HepG2 (cell line): Measurements from ENCODE around the gene CAPZA2. TPM values are rescaled to one million over a fixed set of nuclear protein-coding genes. Genes with fewer than 3 reads are reported as not detected.

Experiments
- ATAC-seq: fragments of 200-7000 bp; cut with Tn5 transposase; 3 replicates; pipeline ENCODE4 v1.9.1; 2020; ENCODE audit warnings: mild to moderate bottlenecking, moderate library complexity
- BruUV-seq: library from RNA; stranded (reverse); fragments of 400-500 nt; replicated peaks from 2 replicates; lab custom pipeline; 2021; lab: Mats Ljungman, UMichigan
- CTCF ChIA-PET: fragments of 300-600 bp; formaldehyde crosslinking; extraction: SDS; loops from one replicate; lab custom pipeline; 2021; ENCODE audit warnings: low total read pairs, inconsistent platforms, low intra/inter-chr PET ratio; lab: Yijun Ruan, JAX
- POLR2A ChIA-PET: fragments of 350-600 bp; sonication (Branson Sonifier 250); formaldehyde crosslinking; loops from one replicate; lab custom pipeline; 2020; ENCODE audit warnings: antibody characterized with exemption, inconsistent platforms; lab: Yijun Ruan, JAX
- DNase-seq: peaks from one replicate; pipeline ENCODE4 v3.0.0-alpha.2; 2015; ENCODE audit warnings: low spot score
- FAIRE-seq: peaks from 3 replicates; lab custom pipeline; 2011; peaks lifted over from hg19 to GRCh38; lab: Jason Lieb, UNC
- H2AFZ ChIP-seq: one replicate; pipeline ENCODE4 v1.6.1; 2011; ENCODE audit warnings: low read length, inconsistent platforms
- H3K27ac ChIP-seq: fragments of 300-600 bp; 3 replicates; pipeline ENCODE4 v1.8.0; 2011; ENCODE audit warnings: mixed run types, mild to moderate bottlenecking, mixed read lengths, low read length, inconsistent platforms; ENCODE audit not compliant: insufficient read depth; ENCODE audit errors: extremely low read length
- H3K27me3 ChIP-seq, 2 experiments: fragments of 200-600 bp in 1 of 2; 2 replicates in 1 of 2; 3 replicates in 1 of 2; pipeline versions ENCODE4 v1.6.0 to v1.8.0; 2011; ENCODE audit warnings: low read length in 2 of 2, mild to moderate bottlenecking in 2 of 2, moderate library complexity in 2 of 2, inconsistent platforms in 1 of 2; ENCODE audit not compliant: insufficient read depth in 2 of 2, control insufficient read depth in 1 of 2
- H3K36me3 ChIP-seq, 2 experiments: fragments of 200-600 bp in 1 of 2; replicated peaks in 1 of 2; 2 replicates in 1 of 2; 3 replicates in 1 of 2; pipeline versions ENCODE4 v1.5.1 to v1.8.0; 2011; ENCODE audit warnings: low read length in 2 of 2, inconsistent platforms in 1 of 2; ENCODE audit not compliant: insufficient read depth in 2 of 2, control insufficient read depth in 1 of 2
- H3K4me1 ChIP-seq: 2 replicates; pipeline ENCODE4 v1.5.1; 2012; ENCODE audit warnings: low read length, inconsistent platforms; ENCODE audit not compliant: insufficient read depth
- H3K4me2 ChIP-seq: 2 replicates; pipeline ENCODE4 v1.6.0; 2011; ENCODE audit warnings: low read depth, low read length, inconsistent platforms
- H3K4me3 ChIP-seq, 3 experiments: fragments of 200-600 bp in 1 of 3; sonication (generic), shearing (Covaris generic) in 1 of 3; replicated peaks in 1 of 3; 2 replicates each; pipeline ENCODE4 v1.5.1; 2011 to 2016; ENCODE audit warnings: low read length in 3 of 3, inconsistent platforms in 2 of 3, low read depth in 2 of 3, mild to moderate bottlenecking in 2 of 3, control low read depth in 1 of 3, mixed read lengths in 1 of 3; ENCODE audit not compliant: insufficient read depth in 1 of 3
- H3K79me2 ChIP-seq: one replicate; pipeline ENCODE4 v1.6.1; 2011; ENCODE audit warnings: low read length, inconsistent platforms; ENCODE audit not compliant: insufficient read depth
- H3K9ac ChIP-seq: 2 replicates; pipeline ENCODE4 v1.6.0; 2011; ENCODE audit warnings: mild to moderate bottlenecking, low read depth, low read length, inconsistent platforms; ENCODE audit not compliant: insufficient read depth
- H3K9me3 ChIP-seq: 2 replicates; pipeline ENCODE4 v1.5.1; 2012; ENCODE audit warnings: mild to moderate bottlenecking, low read length
- H4K20me1 ChIP-seq: 2 replicates; pipeline ENCODE4 v1.6.0; 2011; ENCODE audit warnings: inconsistent platforms, mild to moderate bottlenecking, low read length, moderate library complexity; ENCODE audit not compliant: insufficient read depth
- CREBL2 ChIP-seq: sonication (generic); formaldehyde crosslinking; IDR thresholded peaks from 2 replicates; pipeline ENCODE4 v1.8.1; 2023; ENCODE audit warnings: missing genetic modification reagents, mild to moderate bottlenecking, borderline replicate concordance
- HIC2 ChIP-seq: sonication (generic); formaldehyde crosslinking; IDR thresholded peaks from 2 replicates; pipeline ENCODE4 v1.9.0; 2022; ENCODE audit warnings: low read depth, missing genetic modification reagents
- HOXA3 ChIP-seq: sonication (generic); formaldehyde crosslinking; IDR thresholded peaks from 2 replicates; pipeline ENCODE4 v1.5.0; 2020; ENCODE audit warnings: missing genetic modification reagents
- KLF9 ChIP-seq: IDR thresholded peaks from 2 replicates; pipeline ENCODE4 v1.6.1; 2016; ENCODE audit warnings: low read depth
- MAZ ChIP-seq, 2 experiments: sonication (generic) in 1 of 2; formaldehyde crosslinking in 1 of 2; IDR thresholded peaks; 2 replicates each; pipeline versions ENCODE4 v1.5.0 to v1.6.1; 2012 to 2020; ENCODE audit warnings: low read depth in 2 of 2, mild to moderate bottlenecking in 2 of 2, borderline replicate concordance in 1 of 2, improper control_type of control experiment in 1 of 2, low read length in 1 of 2, missing genetic modification reagents in 1 of 2, moderate library complexity in 1 of 2
- PAX8 ChIP-seq: sonication (generic); formaldehyde crosslinking; IDR thresholded peaks from 2 replicates; pipeline ENCODE4 v1.8.0; 2022; ENCODE audit warnings: mild to moderate bottlenecking, missing genetic modification reagents, borderline replicate concordance
- POLR2G ChIP-seq: fragments of 200-400 bp; formaldehyde crosslinking; IDR thresholded peaks from 2 replicates; pipeline ENCODE4 v1.6.1; 2018; ENCODE audit warnings: mild to moderate bottlenecking, low read depth, low read length, moderate library complexity
- TOE1 ChIP-seq: sonication (generic); formaldehyde crosslinking; IDR thresholded peaks from 2 replicates; pipeline ENCODE4 v1.4.0; 2020; ENCODE audit warnings: mild to moderate bottlenecking, missing genetic modification reagents
- ZNF136 ChIP-seq: sonication (generic); formaldehyde crosslinking; IDR thresholded peaks from 2 replicates; pipeline ENCODE4 v1.8.1; 2022; ENCODE audit warnings: low read depth, mild to moderate bottlenecking, moderate library complexity, missing genetic modification reagents
- ZNF207 ChIP-seq: fragments of 450-650 bp; IDR thresholded peaks from 2 replicates; pipeline ENCODE4 v1.6.1; 2016; ENCODE audit warnings: antibody characterized with exemption, borderline replicate concordance
- ZNF275 ChIP-seq: sonication (generic); formaldehyde crosslinking; IDR thresholded peaks from 2 replicates; pipeline ENCODE4 v1.8.0; 2022; ENCODE audit warnings: missing genetic modification reagents, mild to moderate bottlenecking, inconsistent platforms, borderline replicate concordance
- ZNF354B ChIP-seq: sonication (generic); formaldehyde crosslinking; IDR thresholded peaks from 2 replicates; pipeline ENCODE4 v1.8.0; 2022; ENCODE audit warnings: mild to moderate bottlenecking, missing genetic modification reagents
- ZNF720 ChIP-seq: sonication (generic); formaldehyde crosslinking; IDR thresholded peaks from 2 replicates; pipeline ENCODE4 v1.4.0; 2020; ENCODE audit warnings: missing genetic modification reagents
- in situ Hi-C: cut with HindIII; loops from 2 replicates; pipeline ENCODE4 v1.10.0; 2017; ENCODE audit warnings: low pct_unique_long_range_greater_than_20kb; ENCODE audit not compliant: extremely low pct_ligation_motif_present
- intact Hi-C: fragments of 100-400 bp; cut with micrococcal nuclease; formaldehyde crosslinking; loops from one replicate; pipeline ENCODE4 v1.10.0; 2022; ENCODE audit not compliant: unreplicated experiment
- polyA plus RNA-seq, 8 experiments: library from polyadenylated mRNA; depleted of rRNA in 3 of 8; stranded (reverse) in 7 of 8; unstranded in 1 of 8; fragments of >200 nt; fragmentation: Illumina TruSeq in 4 of 8; extraction: Trizol in 4 of 8; gene quantifications; 2 replicates each; pipeline versions ENCODE4 v1.2.1 to v1.2.3, GENCODE V29; 2011 to 2016; ENCODE audit warnings: low read depth in 4 of 8, missing spikeins in 1 of 8, mixed read lengths in 1 of 8; ENCODE audit not compliant: insufficient read depth in 1 of 8
- total RNA-seq, 5 experiments: library from RNA; depleted of rRNA; stranded (reverse); fragments of >200 nt; fragmentation: Illumina TruSeq; extraction: Trizol; gene quantifications; 2 replicates each; pipeline ENCODE4 v1.2.3, GENCODE V29; 2016; ENCODE audit warnings: low read depth in 1 of 5

CAPZA2 gene
- total and polyA plus RNA-seq, 2 of the 13 experiments (the other 11 are each of a cell fraction or from before 2014, with no cell fraction given): 38.4 to 199 TPM

GRCh38 chr7:116829041-116829440, 33.3 kb upstream of the CAPZA2 start (continued):
- no peak for TF ChIP-seq ZNF275
- TF ChIP-seq PAX8 (CRISPR knock-in tag): no peak
- no peak for TF ChIP-seq HIC2 (CRISPR knock-in tag)
- TF ChIP-seq ZNF136: no peak
- no peak for TF ChIP-seq ZNF354B
- TF ChIP-seq HOXA3 (CRISPR knock-in tag): no peak
- no peak for TF ChIP-seq KLF9 (CRISPR knock-in tag)
- TF ChIP-seq ZNF207: no peak

- no peak overlapping the region for H2AFZ ChIP-seq
- ChIA-PET CTCF (no interaction called here), POLR2A (no interaction called here)
- no peaks in the 10 kb centered on the region for H3K79me2 ChIP-seq
- H4K20me1 ChIP-seq: no peaks in the 10 kb centered on the region
- DNase-seq: no peak
- H3K36me3 ChIP-seq: no peaks in the 10 kb centered on the region
- H3K4me3 ChIP-seq: no peak overlapping the region
- intact Hi-C loops (no loop called here), in situ Hi-C loops (no loop called here)
- no peak for FAIRE-seq
- no peak overlapping the region for H3K27ac ChIP-seq
- H3K27me3 ChIP-seq: no peaks in the 10 kb centered on the region
- no peak overlapping the region for H3K9ac ChIP-seq
- BruUV-seq: no TSS peak
- H3K9me3 ChIP-seq: no peaks in the 10 kb centered on the region
- no peak overlapping the region for H3K4me2 ChIP-seq
- ATAC-seq: no peak
- peaks cover 2% of the 10 kb centered on the region for H3K4me1 ChIP-seq
- TF ChIP-seq TOE1 (CRISPR knock-in tag): no peak
- no peak for TF ChIP-seq MAZ (IDR thresholded peaks at IDR 0.05; ENCODE audit: borderline replicate concordance, low read depth, low read length)
- no peak for TF ChIP-seq MAZ (CRISPR knock-in tag; IDR thresholded peaks at IDR 0.05; ENCODE audit: low read depth)
- no peak for TF ChIP-seq ZNF720 (CRISPR knock-in tag)
- TF ChIP-seq CREBL2 (CRISPR knock-in tag): no peak
- no peak for TF ChIP-seq POLR2G
Measured at GRCh38 chr7:116829493-116829892, 32.9 kb upstream of the CAPZA2 start.
